GM18502 (cell line): ENCODE results near the gene CX3CL1.
"Not testable (repeated sequence)": the region's sequence is repeated elsewhere in the genome, so short reads cannot be mapped to it uniquely, and the experiment has no call there.

Experiments used
- ATAC-seq: cut with Tn5 transposase; IDR thresholded peaks from one replicate; pipeline ENCODE4 v1.9.1; 2021; ENCODE audit warnings: mild to moderate bottlenecking; ENCODE audit not compliant: unreplicated experiment, poor library complexity

Gene CX3CL1

GRCh38 chr16:57381791-57382534, 9.7 kb downstream of the CX3CL1 start:
- ATAC-seq: no peak

DNA sequence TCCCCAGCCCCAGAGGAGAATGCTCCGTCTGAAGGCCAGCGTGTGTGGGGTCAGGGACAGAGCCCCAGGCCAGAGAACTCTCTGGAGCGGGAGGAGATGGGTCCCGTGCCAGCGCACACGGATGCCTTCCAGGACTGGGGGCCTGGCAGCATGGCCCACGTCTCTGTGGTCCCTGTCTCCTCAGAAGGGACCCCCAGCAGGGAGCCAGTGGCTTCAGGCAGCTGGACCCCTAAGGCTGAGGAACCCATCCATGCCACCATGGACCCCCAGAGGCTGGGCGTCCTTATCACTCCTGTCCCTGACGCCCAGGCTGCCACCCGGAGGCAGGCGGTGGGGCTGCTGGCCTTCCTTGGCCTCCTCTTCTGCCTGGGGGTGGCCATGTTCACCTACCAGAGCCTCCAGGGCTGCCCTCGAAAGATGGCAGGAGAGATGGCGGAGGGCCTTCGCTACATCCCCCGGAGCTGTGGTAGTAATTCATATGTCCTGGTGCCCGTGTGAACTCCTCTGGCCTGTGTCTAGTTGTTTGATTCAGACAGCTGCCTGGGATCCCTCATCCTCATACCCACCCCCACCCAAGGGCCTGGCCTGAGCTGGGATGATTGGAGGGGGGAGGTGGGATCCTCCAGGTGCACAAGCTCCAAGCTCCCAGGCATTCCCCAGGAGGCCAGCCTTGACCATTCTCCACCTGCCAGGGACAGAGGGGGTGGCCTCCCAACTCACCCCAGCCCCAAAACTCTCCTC, 10.4 kb downstream of the CX3CL1 start:
- no peak for ATAC-seq

- ATAC-seq: no peak
Observed at GRCh38 chr16:57383276-57384247, 11.3 kb downstream of the CX3CL1 start.

GRCh38 chr16:57384248-57385070, 12.2 kb downstream of the CX3CL1 start:
- no peak for ATAC-seq

DNA sequence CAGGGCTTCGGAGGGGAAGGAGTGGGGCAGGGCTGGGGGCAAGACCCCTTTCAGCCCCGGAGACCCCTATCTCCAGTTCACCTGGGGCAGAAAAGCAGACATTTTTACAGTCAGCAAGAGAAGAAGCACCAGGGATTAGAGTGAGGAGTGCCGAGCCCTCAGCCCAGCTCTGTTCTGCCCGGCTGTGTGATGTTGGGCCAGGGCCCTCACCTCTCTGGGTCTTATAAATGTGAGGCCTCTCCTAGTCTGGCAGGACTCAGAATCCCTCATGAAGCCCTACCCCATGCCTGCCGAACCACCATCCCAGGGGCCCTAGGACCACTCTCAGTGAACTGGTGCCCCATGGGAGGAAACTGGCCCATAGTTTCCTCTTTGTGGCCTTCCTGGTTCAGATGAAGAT, 12.8 kb downstream of the CX3CL1 start:
- ATAC-seq: no peak

DNA sequence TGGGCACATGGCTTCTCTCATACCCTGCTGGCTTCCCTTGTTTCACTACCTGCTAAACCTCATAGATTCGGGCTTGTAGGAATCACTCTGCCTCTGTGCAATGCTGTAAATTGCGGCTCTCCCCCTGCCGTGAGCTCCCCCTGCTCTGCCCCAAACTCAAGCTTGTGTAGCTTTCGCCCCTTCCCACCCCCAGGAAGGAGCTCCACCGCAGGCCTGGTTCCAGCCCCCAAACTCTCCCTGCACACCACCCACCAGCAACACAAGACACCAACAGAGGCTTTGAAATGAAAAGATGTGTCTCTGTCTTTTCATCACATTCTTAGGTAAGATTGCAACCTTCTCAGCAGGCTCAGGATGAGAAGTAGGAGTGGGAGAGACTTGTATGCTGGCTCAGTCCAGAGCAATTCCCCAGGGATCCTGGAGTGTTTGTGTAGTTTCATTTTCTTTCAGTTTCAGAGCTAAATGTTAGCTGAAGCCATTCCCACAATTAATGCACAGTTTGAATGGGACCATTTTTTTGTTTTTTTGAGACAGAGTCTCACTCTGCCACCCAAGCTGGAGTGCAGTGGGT, 14.2 kb downstream of the CX3CL1 start:
- no peak for ATAC-seq

GRCh38 chr16:57387598-57388354, 15.5 kb downstream of the CX3CL1 start:
- ATAC-seq: peak; percentile 40

DNA sequence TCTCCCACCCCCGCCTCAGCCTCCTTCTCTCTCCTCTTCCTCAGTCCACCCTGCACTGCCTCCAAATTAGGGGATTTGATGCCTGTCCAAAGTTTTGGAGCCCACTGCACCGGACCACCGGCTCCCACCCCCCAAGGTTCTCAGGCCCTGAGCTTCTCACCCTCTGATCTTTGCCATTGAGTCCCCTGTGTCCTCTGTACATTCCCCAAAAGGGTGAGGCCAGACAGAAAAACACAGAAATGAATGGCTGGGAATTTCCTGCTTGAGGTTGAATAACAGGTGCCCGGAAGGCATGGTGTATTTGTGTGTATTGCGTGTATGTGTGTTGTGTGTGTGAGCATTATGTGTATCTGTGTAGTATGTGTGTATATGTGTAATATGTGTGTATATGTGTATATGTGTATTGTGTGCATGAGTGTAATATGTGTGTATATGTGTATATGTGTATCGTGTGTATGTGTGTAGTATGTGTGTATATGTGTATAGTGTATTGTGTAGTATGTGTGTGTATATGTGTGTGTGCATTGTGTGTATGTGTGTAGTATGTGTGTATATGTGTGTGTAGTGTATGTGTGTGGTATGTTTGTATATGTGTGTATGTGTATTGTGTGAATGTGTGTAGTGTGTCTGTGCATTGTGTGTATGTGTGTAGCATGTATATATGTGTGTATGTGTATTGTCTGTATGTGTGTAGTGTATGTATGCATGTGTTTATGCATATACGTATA, 16.2 kb downstream of the CX3CL1 start:
- peak; percentile 54 for ATAC-seq

- no peak for ATAC-seq
Observed at GRCh38 chr16:57389087-57389468, 16.8 kb downstream of the CX3CL1 start.

- no peak for ATAC-seq
Observed at GRCh38 chr16:57390636-57391295, 18.5 kb downstream of the CX3CL1 start.

GRCh38 chr16:57391300-57391699, 19.0 kb downstream of the CX3CL1 start:
- ATAC-seq: no peak

- no peak for ATAC-seq
Observed at GRCh38 chr16:57391708-57392107, 19.4 kb downstream of the CX3CL1 start.

GRCh38 chr16:57392694-57393093, 20.4 kb downstream of the CX3CL1 start:
- ATAC-seq: no peak

GRCh38 chr16:57394444-57394843, 22.2 kb downstream of the CX3CL1 start:
- ATAC-seq: no peak

DNA sequence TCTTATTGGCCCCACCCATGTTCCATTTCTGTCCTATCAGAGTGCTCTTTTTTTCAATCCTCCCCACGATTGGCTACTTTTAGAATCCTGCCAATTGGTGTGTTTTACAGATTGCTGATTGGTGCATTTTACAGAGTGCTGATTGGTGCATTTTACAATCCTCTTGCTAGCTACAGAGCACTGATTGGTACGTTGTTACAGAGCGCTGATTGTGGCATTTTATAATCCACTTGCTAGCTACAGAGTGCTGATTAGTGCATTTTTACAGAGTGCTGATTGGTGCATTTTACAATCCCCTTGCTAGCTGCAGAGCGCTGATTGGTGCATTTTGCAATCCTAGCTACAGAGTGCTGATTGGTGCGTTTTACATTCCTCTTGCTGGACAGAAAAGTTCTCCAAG, 22.7 kb downstream of the CX3CL1 start:
- no peak for ATAC-seq

GRCh38 chr16:57396786-57397185, 24.5 kb downstream of the CX3CL1 start:
- ATAC-seq: no peak

DNA sequence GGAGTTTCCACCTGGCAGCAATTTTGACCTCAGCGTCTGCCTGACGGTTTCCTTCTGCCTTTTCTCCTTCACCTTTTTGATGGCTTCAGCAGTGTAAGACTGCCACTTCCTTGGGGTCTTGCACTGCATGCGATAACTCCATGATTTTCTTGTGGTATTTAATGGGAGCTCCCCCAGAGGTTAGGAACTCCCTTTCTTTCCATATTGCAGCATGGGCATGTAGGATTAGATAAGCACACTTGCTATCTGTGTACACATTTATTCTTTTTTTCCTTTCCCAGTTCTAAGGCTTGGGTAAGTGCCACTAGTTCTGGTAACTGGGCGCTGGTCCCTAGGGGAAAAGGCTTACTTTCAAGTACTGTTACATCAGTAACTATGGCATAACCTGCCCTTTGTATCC, 25.2 kb downstream of the CX3CL1 start:
- ATAC-seq: not testable (repeated sequence)
